ENCODE results near the gene RAMP1.

DNA sequence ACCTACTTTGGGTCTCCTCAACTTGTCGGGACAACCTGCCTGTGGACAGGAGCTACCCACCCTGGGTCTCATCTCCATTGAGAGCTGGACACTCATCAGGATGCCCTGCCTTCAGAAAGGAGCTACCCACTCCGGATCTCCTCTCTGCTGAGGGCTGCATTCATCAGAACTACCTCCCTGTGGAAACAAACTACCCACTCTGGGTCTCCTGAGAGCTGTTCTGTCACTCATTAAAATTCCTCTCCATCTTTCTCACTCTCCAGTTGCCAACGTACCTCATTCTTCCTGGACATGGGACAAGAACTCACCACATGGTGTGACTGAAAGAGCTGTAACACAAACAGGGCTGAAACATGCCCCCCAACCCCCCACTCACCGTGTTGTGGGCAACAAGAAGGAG, 84.9 kb downstream of the RAMP1 start:
- TF ChIP-seq, protein P1, sequence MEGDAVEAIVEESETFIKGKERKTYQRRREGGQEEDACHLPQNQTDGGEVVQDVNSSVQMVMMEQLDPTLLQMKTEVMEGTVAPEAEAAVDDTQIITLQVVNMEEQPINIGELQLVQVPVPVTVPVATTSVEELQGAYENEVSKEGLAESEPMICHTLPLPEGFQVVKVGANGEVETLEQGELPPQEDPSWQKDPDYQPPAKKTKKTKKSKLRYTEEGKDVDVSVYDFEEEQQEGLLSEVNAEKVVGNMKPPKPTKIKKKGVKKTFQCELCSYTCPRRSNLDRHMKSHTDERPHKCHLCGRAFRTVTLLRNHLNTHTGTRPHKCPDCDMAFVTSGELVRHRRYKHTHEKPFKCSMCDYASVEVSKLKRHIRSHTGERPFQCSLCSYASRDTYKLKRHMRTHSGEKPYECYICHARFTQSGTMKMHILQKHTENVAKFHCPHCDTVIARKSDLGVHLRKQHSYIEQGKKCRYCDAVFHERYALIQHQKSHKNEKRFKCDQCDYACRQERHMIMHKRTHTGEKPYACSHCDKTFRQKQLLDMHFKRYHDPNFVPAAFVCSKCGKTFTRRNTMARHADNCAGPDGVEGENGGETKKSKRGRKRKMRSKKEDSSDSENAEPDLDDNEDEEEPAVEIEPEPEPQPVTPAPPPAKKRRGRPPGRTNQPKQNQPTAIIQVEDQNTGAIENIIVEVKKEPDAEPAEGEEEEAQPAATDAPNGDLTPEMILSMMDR (IDR thresholded peaks at IDR 0.05; ENCODE audit: insufficient read depth, low read length, poor library complexity, severe bottlenecking), result no peak
- TF ChIP-seq EZH2phosphoT487 (conservative IDR thresholded peaks at IDR 0.05; ENCODE audit: low read length), result no peak

All from SU-DHL-6 (cell line).